Central memory CD8-positive, alpha-beta T cell (primary cell): Measurements from ENCODE around the gene ATP1A2.
"Not testable (repeated sequence)": the region's sequence is repeated elsewhere in the genome, so short reads cannot be mapped to it uniquely, and the experiment has no call there.

Source experiments
- ATAC-seq: fragments of 150-1000 bp; cut with Tn5 transposase; replicated peaks from 2 replicates; pipeline ENCODE4 v1.10.0; 2022; ENCODE audit warnings: mild to moderate bottlenecking, moderate FRiP score, moderate number of reproducible peaks; ENCODE audit not compliant: poor library complexity, severe bottlenecking; ENCODE audit errors: extremely low read depth
- DNase-seq, 2 donors: peaks; one replicate each; pipeline ENCODE4 v3.0.0; 2021; ENCODE audit warnings: low spot score in 2 of 2
- H3K27ac Mint-ChIP-seq: one replicate; pipeline ENCODE4 v1.8.0; 2022; ENCODE audit warnings: low read depth, mild to moderate bottlenecking, moderate library complexity, mixed read lengths
- H3K27me3 Mint-ChIP-seq: one replicate; pipeline ENCODE4 v1.8.0; 2022; ENCODE audit warnings: mixed read lengths
- H3K36me3 Mint-ChIP-seq: one replicate; pipeline ENCODE4 v1.8.0; 2022; ENCODE audit warnings: mild to moderate bottlenecking, moderate library complexity, mixed read lengths; ENCODE audit not compliant: insufficient read depth
- H3K4me1 Mint-ChIP-seq: one replicate; pipeline ENCODE4 v1.8.0; 2022; ENCODE audit warnings: mixed read lengths
- H3K4me3 Mint-ChIP-seq: one replicate; pipeline ENCODE4 v1.8.0; 2022; ENCODE audit warnings: mild to moderate bottlenecking, moderate library complexity, mixed read lengths
- H3K9me3 Mint-ChIP-seq: one replicate; pipeline ENCODE4 v1.8.0; 2022; ENCODE audit warnings: mixed read lengths

Gene ATP1A2

DNA sequence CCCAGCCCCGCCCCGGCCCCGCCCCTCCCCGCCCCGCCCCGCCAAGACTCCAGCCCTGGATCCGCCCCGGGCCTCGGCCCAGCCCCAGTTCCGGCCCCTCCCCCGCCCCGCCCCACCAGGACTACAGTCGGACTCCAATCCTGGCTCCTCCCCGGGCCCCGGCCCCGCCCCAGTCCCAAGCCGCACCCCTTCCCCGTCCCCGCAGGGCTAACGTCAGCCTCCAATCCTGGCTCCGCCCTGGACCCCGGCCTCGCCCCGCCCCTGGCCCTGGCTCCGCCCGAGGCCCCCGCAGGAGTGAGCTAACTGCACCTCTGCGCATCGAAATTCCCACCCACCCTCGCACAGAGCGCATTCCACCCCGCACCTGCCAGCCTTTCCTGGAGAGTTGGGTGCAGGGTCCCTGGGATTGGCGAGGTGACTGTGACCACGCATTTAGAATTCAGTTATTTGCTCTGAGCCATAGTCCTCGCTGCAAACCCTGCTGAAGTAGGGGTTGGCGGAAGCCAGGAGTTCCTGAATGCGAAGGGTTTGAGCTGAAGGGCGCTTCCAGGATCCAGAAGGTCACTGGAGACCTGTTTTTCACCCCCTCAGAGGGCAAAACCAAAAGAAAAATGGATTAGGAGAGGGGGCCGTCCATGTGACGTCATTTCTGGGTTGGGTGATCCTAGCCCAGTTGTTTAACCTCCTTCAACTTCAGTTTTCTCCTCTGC, 16.6 kb upstream of the ATP1A2 start:
- DNase-seq, result peak; percentile 92 to 94
- H3K4me3 Mint-ChIP-seq, result peak overlapping the region; percentile 85
- H3K36me3 Mint-ChIP-seq, result peaks cover 27% of the 10 kb centered on the region
- H3K27ac Mint-ChIP-seq, result peak overlapping the region; percentile 93
- H3K9me3 Mint-ChIP-seq, result no peaks in the 10 kb centered on the region
- peaks cover 44% of the 10 kb centered on the region for H3K4me1 Mint-ChIP-seq
- ATAC-seq, result peak; percentile 83
- H3K27me3 Mint-ChIP-seq, result no peaks in the 10 kb centered on the region

DNA sequence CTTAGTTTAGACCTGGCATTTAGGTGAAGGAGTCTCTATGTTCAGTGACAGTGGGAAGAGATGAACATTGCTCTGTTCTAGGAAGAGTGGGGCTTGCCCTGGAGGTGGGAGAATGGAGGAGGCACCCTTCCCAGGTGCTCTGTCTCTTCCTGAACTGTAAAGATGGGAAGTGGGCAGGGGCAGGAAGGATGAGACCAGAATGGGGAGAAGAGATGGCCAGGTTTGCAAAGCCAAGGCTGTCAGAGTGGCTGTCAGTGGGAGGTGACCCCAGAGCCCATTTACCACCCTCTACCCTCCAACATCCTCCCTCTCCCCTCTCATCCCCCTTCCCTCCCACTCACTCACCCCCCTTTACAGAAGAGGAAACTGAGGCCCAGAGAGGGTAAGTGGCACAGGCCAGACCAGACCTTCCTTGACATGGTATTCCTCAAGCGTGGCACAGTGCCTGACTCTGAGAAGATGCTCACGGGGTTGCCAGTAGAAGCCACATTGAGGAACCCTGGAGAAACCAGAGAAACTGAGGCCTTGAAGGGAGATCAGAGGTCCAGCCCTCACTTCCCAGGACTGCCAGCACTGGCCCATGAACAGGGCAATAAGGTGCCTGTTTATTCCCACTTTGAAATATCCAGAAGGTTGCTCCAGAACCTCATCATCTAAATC, 15.7 kb upstream of the ATP1A2 start:
- peak overlapping the region; percentile 93 for H3K27ac Mint-ChIP-seq
- DNase-seq (no peak), ATAC-seq (no peak)
- H3K4me3 Mint-ChIP-seq, result no peak overlapping the region
- H3K36me3 Mint-ChIP-seq, result peaks cover 23% of the 10 kb centered on the region
- no peaks in the 10 kb centered on the region for H3K27me3 Mint-ChIP-seq
- H3K9me3 Mint-ChIP-seq, result no peaks in the 10 kb centered on the region
- H3K4me1 Mint-ChIP-seq, result peaks cover 44% of the 10 kb centered on the region

DNA sequence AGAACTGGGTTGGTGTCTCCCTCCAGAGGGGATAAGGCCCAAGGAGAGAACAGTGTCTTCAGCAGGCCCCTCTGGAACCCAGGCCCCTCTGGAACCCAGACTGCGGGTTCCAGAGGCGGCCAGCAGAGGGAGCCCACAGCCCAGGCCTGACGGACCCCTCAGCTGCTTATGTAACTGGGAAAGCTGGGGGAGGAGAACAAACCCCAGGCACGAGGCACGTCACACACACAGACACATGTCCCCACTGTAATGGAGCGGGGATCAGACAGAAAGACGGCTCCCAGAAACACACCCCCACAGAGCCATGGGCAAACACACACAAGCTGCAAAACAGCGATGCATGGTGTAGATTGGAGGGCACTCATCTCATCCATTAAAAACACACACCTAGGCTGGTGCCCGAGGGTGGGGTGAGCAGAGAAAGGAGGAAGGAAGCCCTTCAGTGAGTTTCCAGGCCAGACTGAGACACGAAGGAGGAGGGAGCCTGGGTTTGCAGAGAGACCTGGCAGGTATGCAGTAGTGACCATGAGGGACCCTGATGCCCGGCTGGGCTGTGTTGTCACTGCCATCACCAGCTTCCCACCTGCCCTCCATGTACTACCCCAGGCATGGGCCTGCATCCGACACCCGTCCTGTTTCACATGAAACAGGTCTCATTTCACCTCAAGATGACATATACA, 14.4 kb upstream of the ATP1A2 start:
- H3K4me1 Mint-ChIP-seq, result peaks cover 38% of the 10 kb centered on the region
- H3K9me3 Mint-ChIP-seq, result no peaks in the 10 kb centered on the region
- H3K36me3 Mint-ChIP-seq, result peaks cover 22% of the 10 kb centered on the region
- peak overlapping the region; percentile 93 for H3K27ac Mint-ChIP-seq
- H3K27me3 Mint-ChIP-seq, result no peaks in the 10 kb centered on the region
- no peak for ATAC-seq
- H3K4me3 Mint-ChIP-seq, result peak overlapping the region; percentile 52
- peak; percentile 52 to 58 for DNase-seq

DNA sequence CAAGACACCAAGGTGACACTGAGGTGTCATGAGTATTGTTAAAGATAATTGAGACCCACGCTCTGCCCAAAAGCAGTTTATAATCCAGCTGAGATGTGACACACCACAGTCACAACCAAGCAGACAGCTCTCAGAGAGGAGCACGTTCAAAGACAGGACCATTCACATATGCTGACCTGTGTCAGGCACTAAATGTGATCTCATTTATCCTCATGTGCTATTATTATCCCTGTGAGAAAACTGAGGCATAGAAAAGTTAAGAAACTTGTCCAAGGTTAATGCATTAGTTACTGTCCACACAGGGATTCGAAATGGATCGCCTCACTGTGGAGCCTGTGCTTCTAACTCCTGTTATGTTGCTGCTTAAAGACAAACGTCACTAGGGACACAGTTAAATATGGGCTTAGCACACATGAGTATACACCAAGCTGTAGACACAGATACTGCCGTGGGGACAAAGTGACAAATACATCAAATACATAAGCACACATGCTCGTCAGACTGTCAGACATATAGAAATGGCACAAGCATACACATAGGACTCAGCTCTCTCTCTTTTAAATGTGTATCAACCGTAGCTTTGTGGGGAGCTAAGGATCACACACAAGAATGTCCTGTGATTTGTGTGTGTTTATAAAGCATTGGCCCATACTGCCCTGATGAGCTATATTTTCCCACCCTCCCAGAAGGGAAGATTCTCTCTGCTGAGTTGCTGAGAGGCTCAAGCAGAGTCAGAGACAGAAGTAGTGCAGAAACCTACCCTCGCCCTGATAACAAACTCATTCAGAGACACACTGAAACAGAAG, 13.6 kb upstream of the ATP1A2 start:
- ATAC-seq, result no peak
- peaks cover 22% of the 10 kb centered on the region for H3K36me3 Mint-ChIP-seq
- no peaks in the 10 kb centered on the region for H3K27me3 Mint-ChIP-seq
- no peak overlapping the region for H3K27ac Mint-ChIP-seq
- peaks cover 30% of the 10 kb centered on the region for H3K4me1 Mint-ChIP-seq
- peak overlapping the region; percentile 52 for H3K4me3 Mint-ChIP-seq
- no peak for DNase-seq
- no peaks in the 10 kb centered on the region for H3K9me3 Mint-ChIP-seq

DNA sequence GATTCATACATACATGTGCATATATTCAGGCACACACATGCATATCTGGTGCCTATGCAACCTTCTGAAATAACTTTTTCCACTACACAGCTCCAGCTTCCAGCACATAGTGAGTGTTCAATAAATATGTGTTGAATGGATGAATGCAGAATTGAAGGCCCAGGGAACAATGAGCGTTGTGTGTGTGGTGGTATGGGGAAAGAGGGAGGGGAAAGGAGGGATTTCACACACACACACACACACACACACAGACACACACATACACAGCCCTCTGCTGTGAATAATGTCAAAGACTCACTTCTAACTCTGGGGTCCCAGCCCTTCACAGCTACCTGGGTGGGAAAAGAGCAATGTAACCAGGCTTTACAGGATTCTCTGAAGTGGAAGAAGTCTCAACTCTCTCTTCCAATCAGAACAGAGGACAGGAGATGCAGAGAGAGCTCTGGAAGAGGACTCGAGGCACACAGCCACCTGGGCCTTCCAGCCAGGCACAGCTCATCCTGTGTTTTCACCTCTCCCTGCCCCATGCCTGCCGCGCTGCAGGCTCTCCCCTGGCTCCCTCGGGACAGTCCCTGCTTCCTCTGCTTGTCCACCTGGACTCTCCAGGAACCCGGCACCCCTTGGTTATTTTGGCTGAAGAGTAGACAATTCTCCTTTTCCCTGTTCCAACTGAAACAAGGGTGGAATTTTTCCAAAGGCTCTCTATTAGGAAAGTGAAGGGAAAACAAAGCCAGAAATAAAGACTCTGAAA, 11.7 kb upstream of the ATP1A2 start:
- Mint-ChIP-seq H3K36me3 (peaks cover 11% of the 10 kb centered on the region), H3K4me1 (peaks cover 19% of the 10 kb centered on the region), H3K4me3 (no peak overlapping the region), H3K27me3 (peaks cover 3% of the 10 kb centered on the region), H3K9me3 (no peaks in the 10 kb centered on the region), H3K27ac (no peak overlapping the region)
- ATAC-seq (no peak), DNase-seq (no peak)

DNA sequence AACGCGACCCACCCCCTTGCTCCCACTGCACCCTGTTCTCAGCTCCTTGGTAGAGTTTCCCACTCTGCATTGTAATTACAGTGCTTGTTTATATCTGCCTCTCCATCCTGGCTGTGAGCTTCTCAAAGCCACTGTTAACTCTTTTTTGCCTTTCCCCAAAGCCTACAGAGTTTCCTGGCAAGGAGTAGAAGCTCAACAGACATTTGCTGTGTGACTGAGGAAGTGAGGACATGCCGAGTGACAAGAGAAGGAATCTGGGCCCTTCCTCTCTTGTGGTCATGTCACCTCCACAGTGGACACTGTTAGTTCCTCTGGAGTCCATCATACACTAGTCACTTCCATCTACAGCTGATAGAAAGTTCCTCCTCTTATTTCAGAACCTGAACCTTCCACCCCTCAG, 11.1 kb upstream of the ATP1A2 start:
- ATAC-seq, result no peak
- H3K4me3 Mint-ChIP-seq, result no peak overlapping the region
- H3K9me3 Mint-ChIP-seq, result no peaks in the 10 kb centered on the region
- peaks cover 10% of the 10 kb centered on the region for H3K27me3 Mint-ChIP-seq
- peaks cover 16% of the 10 kb centered on the region for H3K4me1 Mint-ChIP-seq
- no peak overlapping the region for H3K27ac Mint-ChIP-seq
- DNase-seq, result no peak
- H3K36me3 Mint-ChIP-seq, result peaks cover 8% of the 10 kb centered on the region

DNA sequence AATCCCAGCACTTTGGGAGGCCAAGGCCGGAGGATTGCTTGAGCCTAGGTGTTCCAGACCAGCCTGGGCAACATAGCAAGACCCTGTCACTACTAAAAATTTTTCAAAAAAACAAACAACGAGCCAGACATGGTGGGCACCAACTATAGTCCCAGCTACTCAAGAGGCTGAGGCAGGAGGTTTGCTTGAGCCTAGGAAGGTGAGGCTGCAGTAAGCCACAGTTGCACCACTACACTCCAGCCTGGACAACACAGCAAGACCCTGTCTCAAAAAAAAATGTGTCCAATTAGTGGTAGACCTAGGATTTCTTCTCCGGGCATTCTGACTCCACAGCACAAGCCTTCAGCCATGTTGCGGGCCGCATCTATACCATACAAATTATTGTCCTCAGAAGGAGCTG, 10.4 kb upstream of the ATP1A2 start:
- peaks cover 12% of the 10 kb centered on the region for H3K4me1 Mint-ChIP-seq
- H3K27ac Mint-ChIP-seq, result no peak overlapping the region
- peaks cover 12% of the 10 kb centered on the region for H3K27me3 Mint-ChIP-seq
- DNase-seq (no peak), ATAC-seq (no peak)
- H3K4me3 Mint-ChIP-seq, result no peak overlapping the region
- H3K9me3 Mint-ChIP-seq, result no peaks in the 10 kb centered on the region
- H3K36me3 Mint-ChIP-seq, result peaks cover 8% of the 10 kb centered on the region

DNA sequence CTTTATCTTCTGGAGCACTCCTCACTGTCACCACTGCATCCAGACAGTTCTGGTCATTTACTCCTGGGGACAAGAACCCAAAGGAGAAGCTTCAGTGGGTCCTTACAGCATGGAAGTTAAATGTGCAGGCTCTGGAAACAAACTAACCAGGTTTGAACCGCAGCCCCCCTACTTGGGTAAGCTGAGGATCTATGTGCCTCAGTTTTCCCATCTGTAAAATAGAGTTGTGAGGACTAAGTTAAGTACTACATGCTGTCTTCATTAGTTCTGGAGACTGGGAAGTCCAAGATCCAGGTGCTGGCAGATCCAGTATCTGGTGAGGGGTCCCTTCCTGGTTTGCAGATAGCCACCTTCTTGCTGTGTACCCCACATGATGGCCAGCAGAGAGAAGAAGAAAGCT, 8.0 kb upstream of the ATP1A2 start:
- ATAC-seq (no peak), DNase-seq (no peak)
- H3K4me1 Mint-ChIP-seq, result peaks cover 5% of the 10 kb centered on the region
- H3K27ac Mint-ChIP-seq, result no peak overlapping the region
- H3K27me3 Mint-ChIP-seq, result peaks cover 12% of the 10 kb centered on the region
- H3K36me3 Mint-ChIP-seq, result no peaks in the 10 kb centered on the region
- no peak overlapping the region for H3K4me3 Mint-ChIP-seq
- H3K9me3 Mint-ChIP-seq, result no peaks in the 10 kb centered on the region

DNA sequence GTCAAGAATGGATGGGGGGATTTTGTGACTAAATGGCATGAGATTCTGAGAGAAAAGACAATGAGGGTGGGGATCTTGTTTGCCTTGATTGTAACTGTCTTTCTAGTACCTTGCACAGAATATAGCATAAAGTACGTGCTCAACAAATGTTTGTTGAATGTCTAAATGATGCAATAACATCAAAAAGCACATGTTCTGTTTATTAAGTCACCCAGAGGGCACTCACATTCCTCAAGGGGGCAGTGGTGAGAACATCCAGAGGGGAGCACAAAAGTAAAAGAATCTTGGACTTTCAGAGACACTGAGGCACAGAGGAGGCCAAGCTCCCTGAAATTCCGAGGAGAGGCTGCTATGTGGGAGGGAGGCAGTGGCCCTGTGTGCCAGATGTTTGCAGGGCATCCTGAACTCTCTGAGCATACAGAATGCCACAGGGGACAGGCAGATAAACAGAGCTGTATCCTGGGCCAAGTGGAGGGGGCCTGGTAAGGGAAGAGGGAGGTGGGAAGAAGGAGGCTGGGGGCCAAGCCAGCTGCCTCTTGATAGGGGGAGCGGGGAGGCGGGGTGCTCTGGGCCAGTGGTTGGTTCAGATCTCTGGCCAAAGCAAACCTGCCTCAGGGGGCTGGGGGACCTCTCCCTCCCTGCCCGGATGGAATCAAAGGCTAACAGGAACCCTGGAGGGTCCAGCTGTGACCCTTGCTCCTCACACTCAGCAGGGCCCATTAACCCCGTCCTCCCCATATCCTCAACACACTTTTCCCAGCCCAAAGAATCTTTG, 6.5 kb upstream of the ATP1A2 start:
- ATAC-seq (no peak), DNase-seq (no peak)
- Mint-ChIP-seq H3K4me3 (no peak overlapping the region), H3K27me3 (peaks cover 12% of the 10 kb centered on the region), H3K36me3 (no peaks in the 10 kb centered on the region), H3K4me1 (no peaks in the 10 kb centered on the region), H3K27ac (no peak overlapping the region), H3K9me3 (no peaks in the 10 kb centered on the region)

DNA sequence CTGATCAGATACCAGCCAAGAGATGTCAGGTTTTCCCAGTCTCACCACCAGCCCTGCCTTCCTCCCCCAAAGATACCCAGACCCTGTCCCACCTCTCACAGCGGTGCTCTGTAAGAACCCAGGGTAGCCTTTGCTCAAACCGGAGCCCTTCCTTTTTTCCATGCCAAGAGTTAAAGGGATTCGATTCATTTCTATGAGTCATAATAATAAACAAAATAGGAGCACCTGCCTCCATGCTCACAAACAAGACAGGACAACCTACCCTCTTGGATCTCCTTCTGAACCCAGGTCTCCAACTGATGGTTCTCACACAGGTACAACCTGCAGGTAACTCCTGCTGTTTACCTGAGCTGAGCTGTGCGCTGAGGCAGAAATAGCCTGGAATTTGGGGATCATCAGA, 5.9 kb upstream of the ATP1A2 start:
- Mint-ChIP-seq H3K27me3 (peaks cover 13% of the 10 kb centered on the region), H3K4me3 (no peak overlapping the region), H3K36me3 (no peaks in the 10 kb centered on the region), H3K27ac (no peak overlapping the region), H3K4me1 (no peaks in the 10 kb centered on the region), H3K9me3 (no peaks in the 10 kb centered on the region)
- ATAC-seq (no peak), DNase-seq (no peak)

DNA sequence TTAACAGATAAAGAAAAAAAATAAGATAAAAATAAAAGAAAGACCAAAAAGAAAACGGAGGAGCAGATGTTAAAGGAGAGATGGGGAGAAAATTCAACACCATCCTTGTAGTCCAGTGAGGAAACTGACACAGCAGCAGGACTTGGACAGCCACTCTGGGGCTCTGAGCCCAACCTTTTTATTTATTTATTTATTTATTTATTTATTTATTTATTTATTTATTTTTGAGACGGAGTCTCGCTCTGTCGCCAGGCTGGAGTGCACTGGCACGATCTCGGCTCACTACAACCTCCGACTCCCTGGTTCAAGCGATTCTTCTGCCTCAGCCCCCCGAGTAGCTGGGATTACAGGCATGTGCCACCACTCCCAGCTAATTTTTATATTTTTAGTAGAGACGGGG, 4.1 kb upstream of the ATP1A2 start:
- H3K4me3 Mint-ChIP-seq, H3K9me3 Mint-ChIP-seq, H3K27ac Mint-ChIP-seq, H3K4me1 Mint-ChIP-seq, H3K36me3 Mint-ChIP-seq, ATAC-seq, DNase-seq: not testable (repeated sequence)
- peaks cover 31% of the 10 kb centered on the region for H3K27me3 Mint-ChIP-seq
